Stimulated activated CD8-positive, alpha-beta memory T cell treated with anti-CD3 and anti-CD28 coated beads, Interleukin-7, amount 100 ng/mL, for 24 hours (primary cell): Measurements from ENCODE around the gene PARD6G.

Source experiments
- DNase-seq: peaks from one replicate; pipeline ENCODE4 v3.0.0-alpha.2; 2020; ENCODE audit warnings: low read depth

PARD6G gene

DNA sequence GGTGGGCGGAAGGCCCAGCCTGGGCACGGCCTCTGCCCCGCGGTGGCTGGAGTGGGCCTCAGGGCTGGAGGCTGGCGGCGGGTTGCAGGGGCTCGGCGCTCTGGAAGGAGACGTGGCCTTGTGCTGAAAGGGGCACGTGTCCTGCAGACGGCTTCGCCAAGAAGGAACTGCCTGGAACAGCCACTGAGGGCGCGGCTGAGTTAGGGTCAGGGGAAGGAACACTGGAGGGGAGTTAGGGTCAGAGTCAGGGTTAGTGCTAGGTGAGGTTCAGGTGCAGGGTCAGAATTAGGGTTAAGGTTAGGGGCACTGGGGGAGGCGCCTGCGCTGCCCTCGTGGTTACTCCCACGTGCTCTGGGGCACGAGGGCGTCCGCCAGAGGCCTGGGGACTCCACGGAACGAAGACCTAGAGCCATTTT is 139.2 kb downstream of the PARD6G start:
- no peak for DNase-seq

DNA sequence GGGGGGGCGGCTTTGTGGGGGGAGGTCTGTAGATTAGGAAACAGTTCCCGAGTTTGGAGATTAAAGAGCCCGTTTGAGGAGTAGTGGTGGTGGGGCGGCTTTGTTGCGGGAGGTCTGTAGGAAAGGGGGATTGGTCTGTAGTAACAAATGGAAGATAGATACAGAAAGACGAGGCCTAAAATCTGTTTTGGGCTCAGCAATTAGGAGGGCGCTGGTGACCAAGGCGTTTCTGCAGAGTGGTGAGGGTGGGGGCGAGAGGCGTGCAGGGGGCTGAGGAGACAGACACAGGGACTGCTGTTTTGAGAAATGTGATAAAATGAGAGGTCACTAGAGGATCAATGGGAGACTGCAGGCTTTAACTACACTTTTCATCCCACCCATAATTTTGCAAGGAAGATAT is 139.9 kb downstream of the PARD6G start:
- DNase-seq: no peak
